ENCODE measurements around the gene TRPM2.

The TRPM2 gene

DNA sequence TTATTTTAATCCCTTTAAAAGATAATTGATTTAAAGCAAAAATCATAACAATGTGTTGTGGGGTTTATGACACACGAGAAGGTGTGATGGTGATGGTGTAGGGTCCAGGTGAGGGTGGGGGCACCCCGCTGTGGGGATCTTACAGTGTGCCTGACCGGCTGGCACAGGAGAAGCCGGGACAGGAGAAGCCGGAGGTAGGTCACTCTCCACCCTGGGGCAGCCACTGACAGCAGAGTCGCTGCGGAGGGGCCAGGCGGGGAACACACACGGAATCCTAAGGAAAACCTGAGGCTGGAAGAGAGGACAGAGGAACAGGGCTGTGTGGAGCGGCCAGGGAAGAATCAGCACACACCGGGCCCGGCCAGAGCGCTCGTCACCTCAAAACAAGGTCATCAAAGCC is 97.6 kb downstream of the TRPM2 start:
- DNase-seq, result no peak

DNA sequence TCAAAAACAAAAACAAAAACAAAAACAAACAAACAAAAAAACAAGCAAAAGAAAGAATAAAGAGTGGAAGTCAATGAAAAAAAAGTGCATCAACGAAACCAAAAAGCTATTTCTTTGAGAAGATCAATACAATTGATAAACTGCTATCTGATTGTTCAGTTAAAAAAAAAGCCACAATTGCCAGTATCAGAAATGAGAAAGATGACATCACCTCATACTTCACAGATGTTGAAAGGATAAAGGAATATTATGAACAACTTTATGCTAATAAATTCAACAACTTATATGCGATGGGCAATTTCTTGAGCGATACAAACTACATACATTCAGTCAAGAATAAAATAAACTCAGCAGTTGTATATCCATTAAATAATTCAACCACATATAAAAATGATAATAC is 99.7 kb downstream of the TRPM2 start:
- no peak for DNase-seq

DNA sequence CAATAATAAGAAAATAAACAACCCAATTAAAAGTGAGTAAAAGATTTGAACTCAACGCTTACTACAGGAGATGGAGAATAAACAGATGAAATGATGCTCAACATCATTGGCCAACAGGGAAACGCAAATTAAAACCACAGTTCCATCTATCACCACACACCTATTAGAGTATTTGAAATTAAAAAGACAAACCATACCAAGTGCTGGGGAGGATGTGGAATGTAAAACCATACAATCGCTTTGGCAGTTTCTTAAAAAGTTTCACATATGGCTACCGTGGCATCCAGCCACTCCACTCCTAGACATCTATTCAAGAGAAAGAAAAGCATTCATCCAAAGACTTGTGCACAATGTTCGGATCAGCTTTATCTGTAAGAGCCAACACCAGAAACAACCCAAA is 100.6 kb downstream of the TRPM2 start:
- DNase-seq, result no peak

DNA sequence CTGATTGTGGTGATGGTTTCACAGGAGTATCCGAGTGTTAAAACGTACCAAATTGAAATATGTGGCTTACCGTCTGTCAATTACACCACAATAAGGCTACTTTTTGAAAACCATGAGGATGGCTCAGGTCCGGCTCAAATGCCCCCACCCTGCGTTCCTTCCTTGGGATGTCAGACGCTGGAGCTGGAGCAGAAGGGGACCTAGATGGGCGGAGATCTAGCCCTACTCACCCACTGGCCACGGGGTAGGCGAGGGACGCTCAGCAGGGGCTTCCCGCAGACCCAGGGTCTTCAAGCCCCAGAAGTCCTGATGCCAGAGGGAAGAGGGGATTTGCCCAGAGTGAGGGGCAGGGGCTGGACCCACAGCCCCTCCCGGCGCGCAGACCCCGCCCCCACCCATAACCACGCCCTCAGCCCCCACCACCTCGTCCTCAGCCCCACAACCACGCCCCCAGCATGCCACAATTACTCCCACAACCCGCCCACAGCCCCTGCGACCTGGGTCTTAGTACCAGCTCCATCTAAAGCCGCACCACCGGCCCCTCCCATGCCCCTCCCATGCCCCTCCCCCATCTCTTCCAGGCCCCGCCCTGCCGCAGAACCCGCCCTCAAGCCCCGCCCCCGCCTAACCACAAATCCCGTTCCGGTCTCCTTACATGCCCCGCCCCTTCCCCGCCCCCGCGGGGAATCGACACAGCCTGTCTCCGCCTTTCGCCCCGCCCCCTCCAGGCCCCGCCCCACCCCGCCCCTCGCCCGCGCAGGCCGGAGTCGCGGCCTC is 101.5 kb downstream of the TRPM2 start, which contains the start of gene LRRC3:
LRRC3 (plus strand) TSS at position 764 of the 777 bp plus-strand sequence. CDS start 1,135 bp downstream, outside the sequence.
- DNase-seq, result peak; percentile 88

DNA sequence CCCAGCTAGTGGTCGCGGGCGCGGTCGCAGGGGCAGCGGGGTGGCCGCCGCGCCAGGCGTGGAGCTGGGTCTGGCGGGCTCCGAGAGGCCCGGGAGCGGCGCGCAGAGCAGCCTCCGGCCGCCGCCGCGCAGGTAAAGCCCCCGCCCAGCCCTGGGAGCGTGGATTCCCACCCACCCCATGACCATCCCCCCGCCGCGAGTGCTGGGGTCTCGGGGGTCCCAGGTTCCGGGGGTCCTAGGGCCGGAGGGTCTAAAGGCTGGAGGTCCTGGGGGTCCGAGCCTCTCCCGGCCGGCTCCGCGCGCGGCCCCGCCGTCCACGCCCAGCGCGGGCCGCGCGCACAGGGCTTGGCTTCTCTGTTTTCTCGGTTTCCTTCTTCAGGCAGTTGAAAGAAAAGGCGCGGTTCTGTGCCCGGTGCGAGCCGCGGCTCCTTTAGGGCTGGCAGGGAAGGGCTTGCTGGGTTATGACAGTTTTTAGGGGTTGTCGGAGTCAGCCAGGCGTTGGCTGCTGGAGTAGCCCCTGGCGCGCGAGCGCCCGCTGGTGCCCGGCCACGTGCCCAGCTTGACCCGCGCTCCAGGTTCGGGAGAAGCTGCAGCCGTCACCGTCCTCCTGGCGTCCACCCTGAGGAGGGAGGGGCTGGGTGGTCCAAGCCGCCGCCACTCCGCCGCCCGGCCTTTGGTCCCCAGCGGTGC is 102.2 kb downstream of the TRPM2 start:
- DNase-seq, result peak; percentile 39

DNA sequence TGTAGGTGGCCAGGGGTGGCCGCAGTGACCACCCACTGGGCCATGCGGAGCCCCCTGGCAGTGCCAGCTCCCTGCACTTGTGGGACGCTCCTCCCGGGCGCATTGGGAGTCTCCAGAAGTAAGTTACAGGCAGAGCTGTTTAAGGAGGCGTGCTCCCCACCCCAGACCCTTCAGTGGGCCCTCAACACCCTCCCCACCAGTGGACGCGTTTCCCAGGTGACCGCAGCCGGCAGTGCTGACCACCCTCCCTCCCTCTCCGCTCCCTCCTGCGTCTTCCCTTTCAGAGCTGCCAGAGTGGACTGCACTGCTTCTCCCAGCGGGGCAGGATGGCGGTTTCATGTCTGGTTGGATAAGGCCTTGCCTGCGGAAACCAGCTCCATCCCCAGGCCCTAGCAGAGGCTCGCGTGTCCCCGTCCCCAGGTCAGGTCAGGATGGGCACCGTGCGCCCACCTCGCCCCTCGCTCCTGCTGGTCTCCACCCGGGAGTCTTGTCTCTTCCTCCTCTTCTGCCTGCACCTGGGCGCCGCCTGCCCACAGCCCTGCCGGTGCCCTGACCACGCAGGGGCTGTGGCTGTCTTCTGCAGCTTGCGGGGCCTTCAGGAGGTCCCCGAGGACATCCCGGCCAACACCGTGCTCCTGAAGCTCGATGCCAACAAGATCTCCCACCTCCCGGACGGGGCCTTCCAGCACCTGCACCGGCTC is 102.9 kb downstream of the TRPM2 start:
- DNase-seq, result no peak

DNA sequence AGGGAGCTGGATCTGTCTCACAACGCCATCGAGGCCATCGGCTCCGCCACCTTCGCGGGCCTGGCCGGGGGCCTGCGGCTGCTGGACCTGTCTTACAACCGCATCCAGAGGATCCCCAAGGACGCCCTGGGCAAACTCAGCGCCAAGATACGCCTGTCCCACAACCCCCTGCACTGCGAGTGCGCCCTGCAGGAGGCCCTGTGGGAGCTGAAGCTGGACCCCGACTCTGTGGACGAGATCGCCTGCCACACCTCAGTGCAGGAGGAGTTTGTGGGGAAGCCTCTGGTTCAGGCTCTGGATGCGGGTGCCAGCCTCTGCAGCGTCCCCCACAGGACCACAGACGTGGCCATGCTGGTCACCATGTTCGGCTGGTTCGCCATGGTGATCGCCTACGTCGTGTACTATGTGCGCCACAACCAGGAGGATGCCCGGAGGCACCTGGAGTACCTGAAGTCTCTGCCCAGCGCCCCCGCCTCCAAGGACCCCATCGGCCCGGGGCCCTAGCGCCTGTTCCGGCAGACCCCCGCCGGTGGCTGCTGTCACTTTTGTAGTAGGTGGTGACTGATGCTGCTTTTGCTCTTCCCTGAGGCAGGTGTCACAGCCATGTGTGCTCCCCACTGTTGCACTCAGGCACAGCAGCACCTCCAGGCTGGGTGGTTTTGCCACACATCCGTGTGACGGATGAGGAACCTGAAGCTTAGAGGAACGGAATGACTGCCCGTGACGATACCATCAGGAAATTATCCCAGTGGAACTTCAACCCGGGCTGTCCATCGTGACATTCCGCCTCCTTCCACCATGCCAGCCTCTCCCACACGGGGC is 103.7 kb downstream of the TRPM2 start:
- DNase-seq, result no peak

DNA sequence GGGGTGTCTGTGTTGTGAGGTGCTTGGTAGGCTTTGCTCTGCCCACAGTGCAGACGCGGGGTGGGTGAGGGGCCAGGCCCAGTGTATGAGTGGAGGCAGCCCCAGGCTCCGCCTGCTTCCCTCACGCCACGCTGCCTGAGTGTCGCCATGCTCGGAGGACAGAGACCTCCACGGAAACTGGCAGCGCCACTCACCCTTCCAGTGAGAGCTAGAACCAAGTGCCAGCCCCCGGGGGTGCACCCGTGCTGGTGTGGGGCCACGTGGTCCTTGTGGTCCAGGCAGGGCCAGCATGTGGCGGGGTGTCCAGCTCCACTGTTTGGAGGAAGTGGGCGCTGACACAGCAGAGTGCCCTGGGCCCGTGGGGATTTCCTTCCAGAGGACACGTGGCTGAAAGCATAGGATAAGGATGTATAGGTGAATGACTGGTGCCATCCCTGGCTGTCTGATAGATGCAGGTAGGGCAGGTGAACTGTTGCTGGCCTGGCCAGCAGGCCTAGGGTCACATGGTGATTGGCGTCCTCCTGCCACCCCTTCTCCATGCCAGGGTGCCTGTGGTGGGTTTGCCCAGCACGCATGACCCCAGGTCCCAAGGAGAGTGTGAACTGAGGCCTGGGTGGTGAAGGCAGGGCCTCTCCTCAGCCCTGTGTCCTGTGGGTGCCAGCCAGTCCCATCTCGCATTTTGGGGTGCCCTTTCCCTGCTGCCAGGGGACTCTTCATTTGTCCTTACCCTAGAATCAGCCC is 105.7 kb downstream of the TRPM2 start:
- no peak for DNase-seq

DNA sequence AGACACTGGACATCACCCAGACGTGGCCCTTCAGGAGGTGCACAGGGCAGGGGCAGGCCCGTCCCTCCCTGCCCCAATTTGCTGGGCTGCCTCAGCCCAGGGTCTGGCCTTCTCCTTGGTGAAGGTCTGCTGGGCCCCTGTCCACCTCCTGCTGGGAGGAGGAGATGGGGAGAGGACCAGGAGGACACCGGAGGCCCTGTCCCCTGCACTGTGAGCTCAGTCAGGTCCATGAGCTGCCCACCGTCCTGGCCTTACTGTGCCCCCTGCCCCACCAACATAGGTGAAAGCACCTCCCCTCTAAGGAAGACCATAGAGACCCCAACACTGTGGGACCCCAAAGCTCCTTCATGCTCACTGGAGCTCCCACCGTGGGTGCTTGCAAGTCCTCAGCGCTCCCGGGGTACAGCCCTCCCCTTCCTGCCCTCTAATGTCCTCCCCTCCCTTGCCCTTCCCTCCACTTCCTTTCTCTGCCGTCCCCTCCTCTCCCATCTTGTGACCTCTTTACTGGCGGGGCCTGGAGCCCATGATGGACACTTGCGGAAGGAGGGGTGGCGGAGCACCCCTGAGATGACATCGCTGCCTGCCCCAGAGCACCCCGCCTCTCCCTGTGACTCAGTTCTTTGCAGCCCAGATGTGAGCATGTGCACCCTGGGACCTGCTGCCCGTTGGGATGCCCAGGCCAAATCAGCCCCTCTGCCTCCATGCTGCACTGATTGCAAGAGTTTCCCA is 106.5 kb downstream of the TRPM2 start:
- DNase-seq, result no peak

DNA sequence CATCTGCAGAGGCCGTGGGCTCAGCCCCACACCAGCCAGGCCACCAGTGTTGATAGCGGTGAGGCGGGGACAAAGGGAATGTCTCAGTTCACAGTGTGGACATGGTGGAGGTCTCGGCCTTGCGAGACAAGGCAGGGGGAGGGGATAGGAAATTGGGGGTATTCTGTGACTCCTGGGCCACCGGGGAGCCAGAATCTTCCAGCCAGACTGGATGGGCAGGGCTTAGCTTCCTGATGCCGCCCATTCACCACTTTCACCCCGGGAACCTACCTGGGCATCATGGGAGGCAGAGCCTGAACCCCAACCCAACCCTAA is 107.0 kb downstream of the TRPM2 start:
- DNase-seq, result no peak

DNA sequence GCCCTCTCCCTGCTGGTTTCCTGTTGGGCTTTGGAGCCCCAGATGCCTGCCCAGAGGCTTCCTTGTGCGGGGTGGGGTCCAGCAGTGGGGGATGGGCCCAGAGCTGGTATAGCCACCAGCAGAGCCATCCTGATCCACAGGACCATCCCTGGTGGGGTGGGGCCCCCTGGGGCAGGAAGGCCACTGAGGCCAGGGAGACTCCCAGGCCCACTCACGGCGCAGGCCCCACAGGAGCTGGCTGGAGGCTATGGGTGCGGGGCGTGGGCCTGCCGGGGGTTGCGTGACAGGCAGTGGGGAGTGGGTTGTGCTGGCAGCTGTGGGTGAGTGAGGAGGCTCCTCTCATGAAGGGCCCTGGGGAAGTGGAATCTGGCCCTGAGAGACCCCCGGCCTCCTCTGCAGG is 107.6 kb downstream of the TRPM2 start:
- no peak for DNase-seq

DNA sequence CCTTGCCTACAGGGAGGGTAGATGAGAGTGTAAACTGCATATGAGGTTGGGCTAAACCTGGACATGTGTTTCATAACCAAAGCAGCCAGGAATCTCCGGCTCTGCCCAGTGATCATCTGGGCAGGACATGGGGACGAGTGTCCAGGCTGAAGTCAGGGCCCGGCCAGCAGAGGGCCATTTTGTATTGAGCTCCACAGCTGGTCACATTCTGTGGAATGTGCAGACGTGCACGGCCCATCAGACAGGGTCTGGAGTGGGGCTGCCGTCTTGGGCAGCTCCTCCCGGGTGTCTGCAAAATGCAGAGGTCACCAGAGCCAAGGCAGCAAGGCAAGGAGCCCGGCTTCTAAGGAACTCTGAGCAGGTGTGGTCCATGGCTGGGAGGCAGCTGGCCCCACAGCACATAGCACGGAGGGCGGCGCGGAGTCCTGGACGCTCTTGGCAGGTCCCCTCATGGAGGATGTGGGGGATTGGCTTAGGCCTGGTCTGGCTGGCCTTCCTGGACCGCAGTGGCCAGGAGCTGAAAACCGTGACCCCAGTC is 108.1 kb downstream of the TRPM2 start:
- DNase-seq, result no peak

DNA sequence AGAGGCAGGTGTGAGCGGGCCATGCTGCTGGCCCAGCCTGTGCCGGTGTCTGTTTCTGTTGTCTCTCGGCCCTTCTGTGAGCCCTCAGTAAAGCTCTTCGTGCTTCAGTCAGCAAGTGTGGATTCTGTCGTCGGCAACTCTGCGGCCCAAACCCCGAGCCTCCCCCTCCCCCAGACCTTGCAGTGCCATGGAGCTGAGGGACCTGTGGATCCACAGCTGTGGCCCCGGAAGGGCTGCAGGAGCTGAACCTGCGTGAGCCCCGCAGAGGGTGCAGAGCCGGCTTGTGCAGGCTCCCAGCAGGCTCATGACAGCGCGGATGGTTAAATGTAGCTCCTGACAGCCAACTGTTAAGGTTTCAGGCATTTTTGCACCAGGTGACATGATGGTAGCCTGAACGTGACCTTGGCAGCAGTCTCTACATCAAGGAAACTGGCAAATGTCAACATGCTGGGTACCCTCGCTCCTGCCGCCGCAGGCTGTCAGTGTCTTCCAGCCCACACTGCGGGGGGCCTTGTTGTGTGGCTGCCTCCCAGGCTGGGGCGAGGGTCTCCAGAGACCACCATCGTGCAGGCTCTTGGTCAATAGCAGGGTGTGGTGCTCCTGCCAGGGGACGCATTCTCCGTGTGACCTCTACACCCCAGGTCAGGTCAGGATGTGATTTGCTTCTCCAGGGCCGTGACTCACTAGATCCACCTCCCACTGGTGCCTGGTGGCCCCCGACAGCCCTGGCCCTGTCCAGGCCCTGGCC is 108.8 kb downstream of the TRPM2 start:
- no peak for DNase-seq

DNA sequence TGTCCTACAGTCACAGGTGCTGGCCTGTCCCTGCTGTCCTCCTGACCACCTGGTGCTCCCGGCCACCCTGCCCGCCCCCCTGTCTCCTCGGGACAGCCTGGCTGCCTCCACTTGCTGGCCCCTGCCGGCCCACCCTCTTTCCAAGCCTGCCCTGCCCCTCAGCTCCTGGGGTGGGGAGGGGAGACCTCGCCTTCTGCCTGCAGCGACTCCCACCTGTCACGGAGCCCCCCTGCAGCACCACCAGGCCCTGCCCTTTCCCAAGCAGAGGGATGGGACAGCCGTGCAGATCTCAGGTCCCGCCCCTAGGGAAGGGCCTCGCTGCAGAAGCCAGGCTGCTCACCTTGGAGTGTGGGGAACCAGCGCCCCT is 109.4 kb downstream of the TRPM2 start:
- no peak for DNase-seq

DNA sequence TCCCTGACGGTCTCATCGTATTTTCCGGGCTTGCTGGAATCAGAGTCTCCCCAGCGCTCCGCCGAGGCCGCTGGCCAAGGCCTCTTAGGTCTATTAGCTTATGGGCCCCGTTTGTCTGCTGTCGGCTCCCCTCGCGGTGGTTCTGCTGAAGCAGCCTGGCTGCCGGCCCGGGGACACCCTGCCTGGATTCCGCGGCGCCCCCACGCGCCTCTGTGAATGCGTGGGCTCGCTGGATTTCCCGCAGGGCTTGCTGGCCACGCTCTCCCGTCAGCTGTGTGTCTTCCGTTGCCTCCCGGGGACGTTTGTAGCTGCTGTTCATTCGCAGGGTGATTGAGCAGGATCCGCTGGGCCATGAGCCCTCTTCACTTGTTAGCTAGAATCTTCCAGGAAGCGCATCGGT is 110.3 kb downstream of the TRPM2 start:
- DNase-seq, result no peak

DNA sequence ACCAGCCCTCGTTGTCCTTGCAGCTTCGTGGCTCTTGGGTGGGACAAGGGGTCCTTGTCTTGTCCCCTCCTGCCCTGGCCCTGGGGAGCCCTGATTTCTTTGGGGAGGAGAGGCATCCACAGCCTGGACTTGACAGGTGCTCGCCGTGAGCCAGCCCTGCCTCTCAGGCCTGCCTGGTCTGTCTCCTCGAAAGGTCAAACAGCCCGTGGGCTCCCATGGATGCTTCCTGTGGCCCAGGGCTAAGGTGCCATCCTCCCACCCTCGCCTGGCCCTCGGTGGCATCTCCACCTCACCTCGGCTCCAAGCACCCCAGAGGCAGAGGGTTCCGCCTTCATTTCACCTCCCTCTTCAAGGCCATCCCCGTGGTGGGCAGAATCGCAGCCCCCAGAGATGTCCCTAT is 110.9 kb downstream of the TRPM2 start:
- no peak for DNase-seq

DNA sequence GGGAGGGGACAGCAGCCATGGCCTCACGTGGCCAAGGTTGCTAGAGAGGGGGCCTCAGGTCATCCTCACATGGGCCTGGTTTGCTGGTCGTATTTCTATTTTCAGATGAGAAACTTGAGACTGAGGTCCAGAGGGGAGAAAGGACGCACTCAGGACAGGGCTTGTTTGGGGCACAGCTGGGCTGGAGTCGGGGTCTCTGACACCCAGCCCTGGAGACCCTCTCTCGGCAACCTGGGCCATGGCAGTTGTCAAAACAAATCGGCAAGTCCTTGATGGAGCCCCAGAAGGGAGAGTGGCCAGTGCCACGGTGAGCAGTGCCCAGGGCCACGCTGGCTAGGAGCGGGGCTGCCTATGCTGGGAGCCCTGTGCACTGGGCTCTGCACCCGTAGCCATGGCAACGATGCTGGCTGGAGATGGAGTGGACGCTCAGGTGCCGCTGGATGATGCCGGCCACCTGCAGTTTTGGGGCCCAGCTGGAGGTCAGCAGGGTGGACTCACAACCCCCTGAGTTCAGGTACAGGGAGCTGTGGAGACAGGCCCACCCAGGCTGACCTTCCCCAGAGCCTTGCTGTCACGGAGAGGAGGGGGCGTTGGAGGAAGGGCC is 113.0 kb downstream of the TRPM2 start:
- DNase-seq, result no peak

DNA sequence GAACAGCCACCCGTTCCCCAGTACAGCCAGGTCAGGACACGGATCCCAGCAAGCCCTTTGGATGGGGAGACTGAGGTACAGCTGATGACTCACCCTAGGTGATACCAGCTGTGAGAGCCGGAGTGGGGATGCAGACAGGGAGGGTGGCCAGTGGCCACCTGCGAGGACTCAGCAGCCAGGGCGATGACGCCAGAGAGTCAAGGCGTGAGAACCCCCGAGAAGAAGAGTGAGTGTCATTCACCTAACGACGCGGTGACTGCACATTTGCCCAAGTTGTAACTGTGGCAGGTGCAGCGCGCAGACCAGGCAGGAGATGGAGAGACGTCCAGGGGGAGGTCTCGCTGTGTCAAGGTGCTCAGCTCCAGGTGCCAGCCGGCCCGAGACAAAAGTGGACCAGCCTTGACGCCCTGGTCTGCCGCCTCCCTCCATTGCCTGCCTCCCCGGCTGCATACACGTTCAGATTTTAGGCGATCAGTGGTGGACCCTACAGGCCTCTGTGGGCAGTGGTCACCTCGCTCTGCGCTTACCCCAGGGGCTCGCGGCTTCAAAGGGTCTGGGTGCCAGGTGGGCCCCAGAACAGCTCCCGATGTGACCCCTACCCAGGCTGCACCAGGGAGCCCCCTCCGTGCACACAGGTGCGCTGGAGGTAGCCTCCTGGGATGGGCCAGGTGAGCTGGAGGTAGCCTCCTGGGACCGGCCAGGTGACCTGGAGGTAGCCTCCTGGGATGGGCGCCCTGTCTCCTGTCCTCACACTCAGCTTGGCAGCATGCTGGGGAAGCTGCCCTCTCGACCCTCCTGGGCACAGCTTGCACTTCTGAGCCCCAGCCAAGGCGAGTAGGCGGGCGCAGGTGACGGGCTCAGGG is 113.8 kb downstream of the TRPM2 start:
- no peak for DNase-seq

DNA sequence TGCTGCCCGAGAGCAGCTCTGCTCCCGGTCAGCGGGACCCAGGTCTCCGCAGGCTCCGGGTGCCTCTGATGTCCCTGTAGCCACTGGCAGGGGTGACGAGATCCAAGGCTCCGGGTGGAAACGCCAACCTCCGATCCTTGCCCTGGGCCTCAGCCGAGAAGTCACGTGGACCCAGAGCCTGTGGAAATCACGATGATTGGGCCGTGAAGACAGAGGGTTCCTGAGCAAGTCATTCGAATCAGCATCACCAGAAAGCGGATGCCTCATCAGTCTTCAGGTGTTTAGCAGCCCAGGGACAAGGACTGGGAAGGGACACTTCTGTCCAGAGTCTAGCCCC is 114.4 kb downstream of the TRPM2 start:
- no peak for DNase-seq
